ENCODE data around the gene HNRNPU. TPM values are rescaled to one million over a fixed set of nuclear protein-coding genes. Genes with fewer than 3 reads are reported as not detected.

Gene HNRNPU
- total and polyA plus RNA-seq, 4 donors, result 45.3 to 233 (median 136) TPM

GRCh38 chr1:244854166-244854565, 10.2 kb downstream of the HNRNPU start:
- no peak for TF ChIP-seq EGR1 (IDR thresholded peaks at IDR 0.05; ENCODE audit: low read depth in 2 of 2)
- TF ChIP-seq SP1 (IDR thresholded peaks at IDR 0.05), result no peak
- no peak for TF ChIP-seq TAF1 (conservative IDR thresholded peaks at IDR 0.05)
- TF ChIP-seq GABPA (IDR thresholded peaks at IDR 0.05 in 1 of 2, conservative IDR thresholded peaks at IDR 0.05 in 1 of 2), result no peak
- no peak for TF ChIP-seq JUND (IDR thresholded peaks at IDR 0.05)
- TF ChIP-seq RAD21 (IDR thresholded peaks at IDR 0.05), result no peak
- no peak for TF ChIP-seq RXRA (IDR thresholded peaks at IDR 0.05)
- no peak for TF ChIP-seq CTCF (IDR thresholded peaks at IDR 0.05; ENCODE audit: low read depth, low read length, missing input control)
- TF ChIP-seq YY1 (IDR thresholded peaks at IDR 0.05), result no peak
- TF ChIP-seq HNF4G (IDR thresholded peaks at IDR 0.05), result no peak
- no peak for TF ChIP-seq NR2F2 (IDR thresholded peaks at IDR 0.05)
- TF ChIP-seq ZBTB33 (IDR thresholded peaks at IDR 0.05), result no peak
- no peak for TF ChIP-seq FOXA1 (IDR thresholded peaks at IDR 0.05)
- no peak for TF ChIP-seq REST (IDR thresholded peaks at IDR 0.05)
- Histone ChIP-seq H3K9me3 (ENCODE audit: control insufficient read depth in 4 of 4, low read length in 3 of 4) (no peaks in the 10 kb centered on the region), H3K4me3 (ENCODE audit: low read depth in 1 of 3, low read length in 3 of 3) (no peak overlapping the region), H3K9ac (ENCODE audit: low read depth in 1 of 2, low read length in 2 of 2) (no peak overlapping the region), H3K36me3 (ENCODE audit: control insufficient read depth in 4 of 4, insufficient read depth in 3 of 4, low read depth in 1 of 4, low read length in 3 of 4) (peaks cover 15 to 69% (median 65%) of the 10 kb centered on the region in 4 donors), H3K4me1 (ENCODE audit: control insufficient read depth in 4 of 4, insufficient read depth in 4 of 4, low read length in 3 of 4) (peaks cover 7 to 42% (median 20%) of the 10 kb centered on the region in 4 donors), H3K27ac (ENCODE audit: low read depth in 1 of 2, low read length in 2 of 2) (no peak overlapping the region), H3K27me3 (ENCODE audit: control insufficient read depth in 4 of 4, insufficient read depth in 4 of 4, low read length in 3 of 4) (no peaks in the 10 kb centered on the region)
- no peak for DNase-seq (ENCODE audit: low spot score)
- WGBS, result 71% methylated on average over 5 of the region's 5 CpGs

- Histone ChIP-seq H3K4me1 (ENCODE audit: control insufficient read depth in 4 of 4, insufficient read depth in 4 of 4, low read length in 3 of 4) (peaks cover 7 to 37% (median 14%) of the 10 kb centered on the region in 4 donors), H3K4me3 (ENCODE audit: low read depth in 1 of 3, low read length in 3 of 3) (no peak overlapping the region), H3K36me3 (ENCODE audit: control insufficient read depth in 4 of 4, insufficient read depth in 3 of 4, low read depth in 1 of 4, low read length in 3 of 4) (peaks cover 14 to 59% (median 52%) of the 10 kb centered on the region in 4 donors), H3K9me3 (ENCODE audit: control insufficient read depth in 4 of 4, low read length in 3 of 4) (no peaks in the 10 kb centered on the region), H3K27me3 (ENCODE audit: control insufficient read depth in 4 of 4, insufficient read depth in 4 of 4, low read length in 3 of 4) (no peaks in the 10 kb centered on the region), H3K27ac (ENCODE audit: low read depth in 1 of 2, low read length in 2 of 2) (no peak overlapping the region), H3K9ac (ENCODE audit: low read depth in 1 of 2, low read length in 2 of 2) (no peak overlapping the region)
- TF ChIP-seq MAX (IDR thresholded peaks at IDR 0.05), result no peak
- peak; percentile 18 for TF ChIP-seq TAF1 (conservative IDR thresholded peaks at IDR 0.05)
- no peak for TF ChIP-seq ATF3 (IDR thresholded peaks at IDR 0.05)
- 99% methylated on average over 1 of the region's 1 CpG for WGBS
- DNase-seq (ENCODE audit: low spot score), result no peak
Measured at GRCh38 chr1:244852694-244853093, 11.6 kb downstream of the HNRNPU start.

Measured in liver (tissue), 9 donors.